GM21423 (cell line): ENCODE measurements around the gene PIK3CA.
"Not testable (repeated sequence)": the region's sequence is repeated elsewhere in the genome, so short reads cannot be mapped to it uniquely, and the experiment has no call there.

Experiments
- ATAC-seq: cut with Tn5 transposase; IDR thresholded peaks from one replicate; pipeline ENCODE4 v1.9.1; 2021; ENCODE audit warnings: mild to moderate bottlenecking, moderate library complexity; ENCODE audit not compliant: unreplicated experiment

Gene PIK3CA

GRCh38 chr3:179259959-179260756, 112.0 kb downstream of the PIK3CA start:
- not testable (repeated sequence) for ATAC-seq

GRCh38 chr3:179260949-179261765, 113.0 kb downstream of the PIK3CA start:
- peak; percentile 91 for ATAC-seq

- ATAC-seq = no peak
Observed at GRCh38 chr3:179263134-179263533, 115.0 kb downstream of the PIK3CA start.

GRCh38 chr3:179264449-179264848, 116.3 kb downstream of the PIK3CA start:
- ATAC-seq = no peak

- ATAC-seq = no peak
Observed at GRCh38 chr3:179265092-179265491, 116.9 kb downstream of the PIK3CA start.

GRCh38 chr3:179265875-179266274, 117.7 kb downstream of the PIK3CA start:
- ATAC-seq = peak; percentile 57

- no peak for ATAC-seq
Observed at GRCh38 chr3:179266701-179267211, 118.6 kb downstream of the PIK3CA start.

GRCh38 chr3:179268400-179269051, 120.4 kb downstream of the PIK3CA start:
- ATAC-seq = no peak

GRCh38 chr3:179269152-179269707, 121.1 kb downstream of the PIK3CA start:
- no peak for ATAC-seq

- ATAC-seq = no peak
Observed at GRCh38 chr3:179272385-179272784, 124.2 kb downstream of the PIK3CA start.

GRCh38 chr3:179274434-179274833, 126.3 kb downstream of the PIK3CA start:
- ATAC-seq = not testable (repeated sequence)

- no peak for ATAC-seq
Observed at GRCh38 chr3:179276001-179276400, 127.8 kb downstream of the PIK3CA start.

GRCh38 chr3:179276743-179277142, 128.6 kb downstream of the PIK3CA start:
- no peak for ATAC-seq

GRCh38 chr3:179278151-179278550, 130.0 kb downstream of the PIK3CA start:
- no peak for ATAC-seq

- ATAC-seq = no peak
Observed at GRCh38 chr3:179278932-179279693, 131.0 kb downstream of the PIK3CA start.

- ATAC-seq = no peak
Observed at GRCh38 chr3:179279837-179280236, 131.7 kb downstream of the PIK3CA start.

GRCh38 chr3:179281825-179282224, 133.7 kb downstream of the PIK3CA start:
- ATAC-seq = no peak

GRCh38 chr3:179286331-179286730, 138.2 kb downstream of the PIK3CA start:
- ATAC-seq = no peak

- ATAC-seq = no peak
Observed at GRCh38 chr3:179288845-179289244, 140.7 kb downstream of the PIK3CA start.

- ATAC-seq = no peak
Observed at GRCh38 chr3:179289295-179289694, 141.1 kb downstream of the PIK3CA start.
